ENCODE results near the gene XKR3.
A peak's percentile ranks its signal among the peaks of the same experiment; 100 is the strongest.
"Not testable (repeated sequence)": the region's sequence is repeated elsewhere in the genome, so short reads cannot be mapped to it uniquely, and the experiment has no call there.

The XKR3 gene

GRCh38 chr22:16824716-16825687 lies at the start of gene XKR3:
Gene XKR3 (minus strand): TSS chr22:16825411. CDS start chr22:16808073, 17,338 bp downstream.
- DNase-seq, result peak; percentile 82

- peak; percentile 27 for DNase-seq
Measured at GRCh38 chr22:16869640-16870039, 44.4 kb upstream of the XKR3 start.

- no peak for DNase-seq
Measured at GRCh38 chr22:16866167-16866566, 41.0 kb upstream of the XKR3 start.

GRCh38 chr22:16856851-16857250 lies 31.6 kb upstream of the XKR3 start:
- not testable (repeated sequence) for DNase-seq

DNA sequence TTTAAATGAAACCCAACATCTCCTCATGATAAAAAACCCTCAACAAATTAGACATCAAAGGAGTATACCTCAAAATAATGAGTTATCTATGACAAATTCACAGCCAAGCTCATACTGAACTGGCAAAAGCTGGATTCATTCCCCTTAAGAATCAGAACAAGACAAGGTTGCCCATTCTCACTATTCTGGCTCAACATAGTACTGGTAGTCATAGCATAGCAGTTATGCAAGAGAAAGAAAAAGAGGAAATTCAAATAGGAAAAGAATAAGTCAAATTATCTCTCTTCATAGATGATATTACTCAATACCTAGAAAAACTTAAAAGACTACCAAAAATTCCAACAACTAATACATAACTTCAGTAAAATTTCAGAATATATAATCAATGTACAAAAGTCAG lies 29.4 kb upstream of the XKR3 start:
- peak; percentile 72 for DNase-seq

DNA sequence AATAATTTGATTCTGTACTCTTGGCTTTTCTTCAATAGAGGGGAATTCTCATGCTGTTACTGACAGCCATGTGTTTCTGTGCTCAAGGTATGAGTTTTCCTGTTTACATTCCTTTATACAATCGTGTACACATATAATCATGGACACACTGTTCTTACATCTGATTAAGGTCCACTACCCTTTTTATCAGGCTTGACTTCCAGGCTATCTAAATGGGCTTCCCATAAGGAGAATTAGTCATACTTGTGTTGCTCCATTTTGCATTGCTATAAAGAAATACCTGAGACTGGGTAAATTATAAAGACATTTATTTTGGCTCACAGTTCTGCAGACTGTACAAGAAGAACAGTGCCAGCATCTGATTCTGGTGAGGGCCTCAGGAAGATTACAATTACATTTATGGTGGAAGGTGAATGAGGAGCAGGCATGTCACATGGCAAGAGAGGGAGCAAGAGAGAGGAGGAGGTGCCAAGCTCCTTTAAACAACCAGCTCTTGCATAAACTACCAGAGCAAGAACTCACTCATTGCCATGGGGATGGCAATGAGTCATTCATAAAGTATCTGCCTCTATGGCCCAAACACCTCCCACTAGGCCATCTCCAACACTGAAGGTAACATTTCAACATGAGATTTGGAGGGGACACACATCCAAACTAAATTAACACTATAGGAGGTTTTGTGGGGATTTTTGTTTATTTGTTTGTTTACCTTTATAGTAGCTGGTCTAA lies 26.2 kb upstream of the XKR3 start:
- peak; percentile 49 for DNase-seq

GRCh38 chr22:16847271-16847670 lies 22.1 kb upstream of the XKR3 start:
- no peak for DNase-seq

DNA sequence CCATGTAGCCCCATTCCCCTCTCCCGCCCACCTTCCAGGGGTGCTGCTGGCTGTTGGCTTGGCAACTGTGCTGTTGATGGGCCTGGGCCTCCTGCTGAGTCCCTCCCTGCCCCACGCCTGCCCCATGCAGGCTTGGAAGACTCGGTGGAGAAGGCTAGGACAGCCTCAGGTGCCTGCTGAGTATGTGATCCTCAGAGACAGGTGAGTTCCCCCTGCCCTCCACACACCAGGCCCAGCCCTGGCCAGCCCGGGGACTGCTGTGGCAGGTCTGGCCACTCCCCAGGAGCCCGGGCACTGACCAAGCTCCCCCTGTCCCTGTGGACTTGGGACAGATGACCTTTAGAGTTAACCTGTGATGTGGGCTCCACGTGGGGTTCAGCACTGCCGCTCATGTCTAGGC lies 20.7 kb upstream of the XKR3 start:
- no peak for DNase-seq

GRCh38 chr22:16845465-16845864 lies 20.3 kb upstream of the XKR3 start:
- no peak for DNase-seq

DNA sequence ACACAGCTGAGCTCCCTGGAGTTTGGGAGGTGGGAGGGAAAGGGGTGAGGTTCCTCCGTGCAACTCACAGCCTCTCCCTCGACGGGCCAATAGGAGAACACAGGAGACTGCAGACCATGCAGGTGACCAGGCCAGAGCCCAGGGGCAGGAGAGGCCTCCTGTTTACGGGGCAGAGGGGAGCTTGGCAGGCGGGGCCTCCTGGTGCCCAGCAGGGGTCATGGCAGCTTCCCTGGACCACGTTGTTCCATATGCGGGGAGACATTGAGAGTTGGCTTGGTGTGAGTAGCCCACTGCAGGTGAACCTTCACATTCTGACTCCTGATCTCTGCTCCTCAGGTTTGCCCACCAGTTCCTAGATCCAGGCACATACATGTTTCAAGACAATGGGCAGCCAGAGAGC lies 19.3 kb upstream of the XKR3 start:
- no peak for DNase-seq

DNA sequence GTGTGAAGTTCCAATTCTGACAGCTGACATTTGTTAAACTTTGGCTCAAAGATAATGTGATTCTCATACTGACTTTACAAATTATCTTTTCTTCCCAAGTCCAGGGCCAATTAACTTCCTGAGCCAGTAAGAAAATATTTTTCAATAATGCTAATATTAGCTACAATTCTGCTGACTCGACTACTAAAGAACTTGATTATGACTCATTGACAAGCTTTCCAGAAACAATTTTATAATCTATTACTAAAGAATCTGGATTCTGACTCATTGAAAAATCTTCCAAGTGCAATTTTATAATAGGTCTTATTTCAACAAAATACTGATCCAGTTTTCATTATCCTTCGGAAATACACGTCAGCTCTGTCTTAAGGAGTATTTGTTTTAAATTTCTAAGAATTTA lies 12.9 kb upstream of the XKR3 start:
- DNase-seq, result no peak

DNA sequence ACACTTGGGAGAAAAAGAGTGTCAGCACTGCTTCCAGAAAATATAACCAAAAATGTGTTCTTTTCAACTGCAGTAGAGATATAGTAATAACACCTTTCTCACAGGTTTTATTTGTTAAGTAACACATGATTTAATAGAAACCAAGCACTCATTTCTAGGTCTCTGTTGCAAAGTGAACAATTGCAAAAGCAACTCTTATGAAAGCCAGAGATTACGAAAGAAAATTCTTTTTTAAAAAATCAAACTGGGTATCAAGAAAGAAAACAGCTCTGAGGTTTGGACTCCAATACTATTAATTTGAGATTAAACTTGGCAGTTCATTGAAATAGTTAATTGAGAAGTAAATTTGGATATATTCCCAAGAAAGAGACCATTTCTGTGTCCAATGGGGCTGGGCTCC lies 9.8 kb upstream of the XKR3 start:
- peak; percentile 43 for DNase-seq

DNA sequence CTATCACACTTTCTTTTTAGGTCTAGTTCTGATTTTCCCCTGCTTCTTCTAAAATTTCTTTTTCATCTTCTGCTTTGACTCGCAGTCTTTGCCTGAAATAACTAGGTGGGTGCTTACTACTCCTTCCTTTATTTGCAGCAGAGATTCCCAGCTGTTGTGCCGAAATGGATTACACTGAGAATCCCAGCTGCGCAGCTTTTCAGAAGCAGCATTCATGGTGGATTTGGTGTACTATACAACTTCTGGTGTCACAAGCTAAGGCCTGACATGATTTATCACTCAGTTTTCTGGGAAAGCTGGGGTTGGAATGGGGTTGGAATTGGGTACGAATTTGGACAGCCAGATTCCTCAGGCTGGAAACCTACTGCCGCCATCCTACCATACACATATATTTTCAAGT lies 6.0 kb upstream of the XKR3 start:
- no peak for DNase-seq

GRCh38 chr22:16829985-16830384 lies 4.8 kb upstream of the XKR3 start:
- no peak for DNase-seq

DNA sequence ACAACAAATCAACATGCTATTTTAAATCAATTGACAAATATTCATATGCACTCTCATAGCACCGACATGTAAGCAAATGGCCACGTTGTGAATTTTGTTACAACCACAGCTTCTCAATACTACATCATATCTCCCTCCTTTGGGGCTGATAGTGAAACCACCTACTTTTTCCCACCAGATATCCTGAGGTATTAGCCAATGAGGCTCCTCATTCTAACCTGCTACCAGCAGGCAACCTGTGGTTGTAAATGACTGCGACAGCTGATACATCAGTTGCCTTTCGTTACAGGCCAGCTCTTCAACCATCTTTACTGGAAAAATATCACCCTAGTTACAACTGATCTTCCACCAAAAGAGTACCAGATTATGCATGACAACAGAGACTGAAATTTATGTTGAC lies 3.7 kb upstream of the XKR3 start:
- DNase-seq, result no peak

DNA sequence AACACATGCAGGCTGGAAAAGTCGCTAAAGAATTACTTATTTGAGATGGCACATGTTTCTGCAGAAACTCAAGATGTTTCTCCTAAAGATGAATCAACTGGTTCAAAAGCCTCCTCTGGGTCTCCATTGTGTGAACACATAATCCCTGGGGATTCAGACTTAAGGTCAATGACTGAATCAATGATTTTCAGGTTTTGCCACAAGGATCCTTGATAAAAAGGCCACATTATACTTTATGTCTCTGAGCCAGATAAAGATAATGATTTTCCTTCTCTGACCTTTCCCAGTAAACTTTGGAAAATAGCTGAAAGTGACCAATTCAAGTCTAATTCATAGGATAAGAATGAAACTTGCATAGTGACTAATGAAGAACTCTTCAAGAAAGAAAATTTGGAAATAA lies 2.3 kb upstream of the XKR3 start:
- DNase-seq, result no peak

DNA sequence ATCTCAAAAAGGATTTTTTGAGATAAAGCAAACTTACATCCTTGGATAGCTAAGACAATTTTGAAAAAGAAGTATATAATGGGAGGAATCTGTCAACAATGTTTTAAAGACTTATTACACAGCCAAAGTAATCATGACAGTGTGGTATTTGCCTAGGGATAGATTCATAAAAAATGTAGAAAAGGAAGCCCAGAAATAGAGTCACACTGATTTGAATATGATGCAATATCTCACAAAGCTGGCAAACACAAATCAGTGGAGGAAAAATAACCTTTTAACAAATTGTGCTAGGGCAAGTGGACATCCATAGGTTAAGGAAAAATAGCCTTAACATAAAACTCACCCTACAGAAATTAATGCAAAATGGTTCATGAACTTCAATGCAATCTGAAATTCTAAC lies 6.0 kb downstream of the XKR3 start:
- peak; percentile 45 for DNase-seq

DNA sequence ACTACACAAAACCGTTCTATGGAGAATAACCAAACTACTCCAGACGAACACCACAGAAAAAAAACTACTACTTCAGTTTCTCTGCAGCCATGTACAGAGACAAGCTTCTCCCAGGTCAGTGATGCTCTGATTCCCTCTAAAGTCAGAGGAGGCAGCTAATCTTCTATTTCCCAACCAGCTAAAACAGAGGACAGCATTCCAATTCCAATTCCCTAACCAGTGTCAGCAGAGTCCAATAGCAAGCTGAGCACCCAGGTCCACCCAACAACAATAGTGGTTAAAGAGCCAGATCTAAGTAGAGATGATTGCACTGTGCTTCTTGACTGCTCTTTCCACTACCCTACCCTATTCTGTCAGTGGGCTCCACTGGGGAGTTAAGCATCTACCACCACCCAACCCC lies 6.7 kb downstream of the XKR3 start:
- no peak for DNase-seq

DNA sequence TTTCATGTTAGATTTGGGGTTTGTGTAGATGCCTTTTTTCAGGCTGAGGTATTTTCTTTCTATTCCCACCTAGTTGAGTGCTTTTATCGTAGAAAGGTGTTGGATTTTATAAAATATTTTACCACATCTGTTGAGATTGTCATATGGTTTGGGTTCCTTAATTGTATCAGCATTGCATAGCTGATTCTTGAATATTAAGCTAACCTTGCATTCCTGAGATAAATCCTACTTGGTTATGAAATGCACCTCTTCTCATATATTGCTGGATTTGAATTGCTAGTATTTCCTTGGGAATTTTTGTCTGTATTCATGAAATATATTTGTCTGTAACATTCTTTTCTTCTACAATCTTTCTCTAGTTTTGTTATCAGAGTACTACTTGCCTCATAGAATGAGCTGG lies 10.1 kb downstream of the XKR3 start:
- DNase-seq, result no peak

GRCh38 chr22:16810188-16810802 lies 14.9 kb downstream of the XKR3 start:
- DNase-seq, result no peak

- DNase-seq, result no peak
Measured at GRCh38 chr22:16808744-16809143, 16.5 kb downstream of the XKR3 start.

- DNase-seq, result no peak
Measured at GRCh38 chr22:16807109-16807508, 18.1 kb downstream of the XKR3 start.

DNA sequence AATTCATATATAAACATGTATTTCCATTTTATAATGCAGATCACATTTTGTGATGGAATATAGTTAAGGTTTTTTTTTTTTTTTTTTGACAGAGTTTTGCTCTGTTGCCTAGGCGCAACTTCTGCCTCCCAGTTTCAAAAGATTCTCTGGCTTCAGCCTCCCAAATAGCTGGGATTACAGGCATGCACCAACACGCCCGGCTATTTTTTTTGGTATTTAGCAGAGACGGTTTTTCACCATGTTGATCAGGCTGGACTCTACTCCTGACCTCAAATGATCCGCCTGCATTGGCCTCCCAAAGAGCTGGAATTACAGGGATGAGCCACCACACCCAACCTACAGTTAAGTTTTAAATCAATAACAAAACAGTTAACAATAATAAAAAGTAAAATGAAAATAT lies 18.8 kb downstream of the XKR3 start:
- DNase-seq, result no peak

DNA sequence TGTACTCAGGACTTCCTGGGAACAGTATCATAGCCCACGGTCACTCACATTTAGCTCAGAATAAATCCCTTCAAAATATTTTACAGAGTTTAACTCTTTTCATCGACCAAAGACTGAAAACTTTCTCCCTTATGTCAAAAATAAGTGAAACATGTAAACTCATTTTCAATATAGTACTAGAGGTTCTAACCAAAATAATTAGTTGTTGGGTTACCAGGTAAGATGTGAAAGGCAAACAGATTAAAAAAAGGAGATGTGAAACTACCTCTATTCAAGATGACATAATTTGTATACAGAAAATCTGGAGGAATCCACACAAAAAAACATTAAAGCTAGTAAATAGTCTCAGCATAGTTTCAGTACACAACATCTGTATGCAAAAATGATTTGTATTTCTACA lies 20.3 kb downstream of the XKR3 start:
- DNase-seq, result no peak
